K562 (cell line): Measurements from ENCODE around the gene CHN1. TPM values are rescaled to one million over a fixed set of nuclear protein-coding genes. Genes with fewer than 3 reads are reported as not detected.
A peak's percentile ranks its signal among the peaks of the same experiment; 100 is the strongest.

Experiments
- ATAC-seq: fragments of 200-7000 bp; cut with Tn5 transposase; 3 replicates; pipeline ENCODE4 v1.9.1; 2020; ENCODE audit warnings: moderate library complexity
- BruUV-seq: library from RNA; stranded (reverse); fragments of 400-500 nt; replicated peaks from 2 replicates; lab custom pipeline; 2021; lab: Mats Ljungman, UMichigan
- CTCF ChIA-PET: fragments of 300-600 bp; formaldehyde crosslinking; extraction: SDS; loops from one replicate; lab custom pipeline; 2021; ENCODE audit warnings: low intra/inter-chr PET ratio; lab: Yijun Ruan, JAX
- POLR2A ChIA-PET: fragments of 300-600, 350-650 bp; sonication (Branson Sonifier 250); formaldehyde crosslinking; extraction: SDS; loops from one replicate; lab custom pipeline; 2021; ENCODE audit warnings: antibody characterized with exemption, inconsistent platforms; lab: Yijun Ruan, JAX
- DNase-seq, 4 experiments: peaks; one replicate each; pipeline versions ENCODE4 v3.0.0 to v3.0.0-alpha.2; 2011 to 2018; ENCODE audit warnings: low spot score in 3 of 4, mixed read lengths in 3 of 4; ENCODE audit errors: extremely low read depth in 1 of 4
- FAIRE-seq: peaks from 2 replicates; lab custom pipeline; 2011; peaks lifted over from hg19 to GRCh38; lab: Jason Lieb, UNC
- H2AFZ ChIP-seq: 2 replicates; pipeline ENCODE4 v1.6.0; 2011; ENCODE audit warnings: low read depth, low read length, control low read depth, inconsistent platforms
- H3K27ac ChIP-seq: fragments of 200-600 bp; 3 replicates; pipeline ENCODE4 v1.8.0; 2011; ENCODE audit warnings: low read depth, mild to moderate bottlenecking, control low read depth, inconsistent platforms, low read length, moderate library complexity, mixed read lengths; ENCODE audit errors: extremely low read depth
- H3K27me3 ChIP-seq, 2 experiments: fragments of 300-600 bp in 1 of 2; 2 replicates in 1 of 2; 3 replicates in 1 of 2; pipeline versions ENCODE4 v1.6.0 to v1.8.0; 2011; ENCODE audit warnings: inconsistent platforms in 2 of 2, low read length in 2 of 2, mild to moderate bottlenecking in 1 of 2, mixed read lengths in 1 of 2, moderate library complexity in 1 of 2; ENCODE audit not compliant: control insufficient read depth in 2 of 2, insufficient read depth in 2 of 2
- H3K36me3 ChIP-seq: fragments of 300-600 bp; 3 replicates; pipeline ENCODE4 v1.8.0; 2011; ENCODE audit warnings: mild to moderate bottlenecking, low read length, inconsistent platforms; ENCODE audit not compliant: control insufficient read depth, insufficient read depth
- H3K4me1 ChIP-seq, 2 experiments: fragments of 200-600 bp in 1 of 2; replicated peaks in 1 of 2; 2 replicates in 1 of 2; 3 replicates in 1 of 2; pipeline versions ENCODE4 v1.5.1 to v1.8.0; 2011; ENCODE audit warnings: inconsistent platforms in 2 of 2, low read length in 2 of 2, mild to moderate bottlenecking in 1 of 2, mixed read lengths in 1 of 2, moderate library complexity in 1 of 2; ENCODE audit not compliant: control insufficient read depth in 2 of 2, insufficient read depth in 2 of 2
- H3K4me2 ChIP-seq: 2 replicates; pipeline ENCODE4 v1.6.1; 2011; ENCODE audit warnings: low read length, control low read depth, inconsistent platforms, mixed read lengths; ENCODE audit not compliant: insufficient read depth
- H3K4me3 ChIP-seq: fragments of 200-600 bp; sonication (generic), shearing (Covaris generic); 2 replicates; pipeline ENCODE4 v1.5.1; 2016; ENCODE audit warnings: control low read depth, inconsistent platforms
- H3K79me2 ChIP-seq: fragments of 200-600 bp; 3 replicates; pipeline ENCODE4 v1.8.0; 2011; ENCODE audit warnings: low read length, inconsistent platforms; ENCODE audit not compliant: control insufficient read depth, insufficient read depth
- H3K9ac ChIP-seq, 2 experiments: 2 replicates each; pipeline versions ENCODE4 v1.6.0 to v1.6.1; 2011; ENCODE audit warnings: low read depth in 2 of 2, low read length in 2 of 2, control low read depth in 1 of 2, inconsistent platforms in 1 of 2, mild to moderate bottlenecking in 1 of 2, mixed read lengths in 1 of 2; ENCODE audit not compliant: insufficient read depth in 1 of 2
- H3K9me1 ChIP-seq: one replicate; pipeline ENCODE4 v1.6.0; 2011; ENCODE audit warnings: inconsistent platforms, mild to moderate bottlenecking, low read length, moderate library complexity; ENCODE audit not compliant: control insufficient read depth, insufficient read depth
- H3K9me3 ChIP-seq: replicated peaks from 2 replicates; pipeline ENCODE4 v1.5.1; 2011; ENCODE audit warnings: low read depth, low read length, inconsistent platforms; ENCODE audit not compliant: control insufficient read depth, insufficient read depth
- H4K20me1 ChIP-seq: replicated peaks from 2 replicates; pipeline ENCODE4 v1.6.1; 2011; ENCODE audit warnings: low read length, inconsistent platforms, mixed read lengths; ENCODE audit not compliant: control insufficient read depth, insufficient read depth
- BRF2 ChIP-seq: IDR thresholded peaks from 3 replicates; pipeline ENCODE4 v1.6.1; 2011; ENCODE audit warnings: borderline replicate concordance, mild to moderate bottlenecking; ENCODE audit not compliant: insufficient read length, insufficient read depth
- EWSR1 ChIP-seq: fragments of 450-650 bp; IDR thresholded peaks from 2 replicates; pipeline ENCODE4 v1.6.1; 2018; ENCODE audit warnings: borderline replicate concordance, mild to moderate bottlenecking, low read depth, moderate library complexity; ENCODE audit not compliant: partially characterized antibody
- PBX2 ChIP-seq, 2 experiments: IDR thresholded peaks in 1 of 2; conservative IDR thresholded peaks in 1 of 2; 2 replicates each; pipeline ENCODE4 v1.6.1; 2016; ENCODE audit warnings: low read depth in 2 of 2, mild to moderate bottlenecking in 1 of 2, missing compliant biosample characterization in 1 of 2, missing genetic modification characterization in 1 of 2, moderate library complexity in 1 of 2
- SLC30A9 ChIP-seq: fragments of 250-450 bp; sonication (Bioruptor Pico); IDR thresholded peaks from 2 replicates; pipeline ENCODE4 v1.8.0; 2022; ENCODE audit warnings: mild to moderate bottlenecking, moderate library complexity
- in situ Hi-C: fragments of 300-500 bp; cut with MboI; formaldehyde crosslinking; loops from 4 replicates; pipeline ENCODE4 v1.15.0; 2018; ENCODE audit warnings: inconsistent platforms, mixed read lengths
- intact Hi-C: fragments of 100-400 bp; cut with micrococcal nuclease; formaldehyde crosslinking; loops from 2 replicates; pipeline ENCODE4 v1.14.2; 2022
- polyA plus RNA-seq, 8 experiments: library from polyadenylated mRNA; depleted of rRNA in 4 of 8; stranded (reverse) in 5 of 8; unstranded in 3 of 8; fragments of >200 nt; fragmentation: Nextera tagmentation in 2 of 8; fragmentation: Illumina TruSeq in 1 of 8; extraction: Ambion mirVana in 2 of 8; extraction: Trizol in 1 of 8; gene quantifications; 2 replicates each; pipeline versions ENCODE4 v1.2.1 to v1.2.3, GENCODE V29; 2011 to 2014; ENCODE audit warnings: inconsistent platforms in 1 of 8, missing spikeins in 1 of 8
- total RNA-seq, 7 experiments: library from RNA; depleted of rRNA in 6 of 7; stranded (reverse); fragments of >200 nt in 6 of 7; fragmentation: Illumina TruSeq in 2 of 7; extraction: Trizol in 2 of 7; gene quantifications; 2 replicates each; pipeline versions ENCODE4 v1.2.1 to v1.2.3, GENCODE V29; 2011 to 2021; ENCODE audit warnings: low replicate concordance in 1 of 7

Gene CHN1
- total and polyA plus RNA-seq, 9 of the 15 experiments (the other 6 are each of a cell fraction or from before 2014, with no cell fraction given): 0.17 to 2.0 (median 0.87) TPM

- Histone ChIP-seq H2AFZ (no peak overlapping the region), H3K9me3 (no peaks in the 10 kb centered on the region), H3K4me2 (no peak overlapping the region), H3K79me2 (no peaks in the 10 kb centered on the region), H3K4me3 (no peak overlapping the region), H3K4me1 (no peaks in the 10 kb centered on the region), H3K27me3 (no peaks in the 10 kb centered on the region), H3K9ac (no peak overlapping the region), H3K9me1 (no peaks in the 10 kb centered on the region), H3K27ac (no peak overlapping the region), H3K36me3 (no peaks in the 10 kb centered on the region), H4K20me1 (no peaks in the 10 kb centered on the region)
- in situ Hi-C loops (no loop called here), intact Hi-C loops (no loop called here)
- no TSS peak for BruUV-seq
- TF ChIP-seq PBX2 (CRISPR knock-in tag; IDR thresholded peaks at IDR 0.05; ENCODE audit: low read depth) (no peak), PBX2 (tag; conservative IDR thresholded peaks at IDR 0.05; ENCODE audit: low read depth) (0 out of 2 replicates have a peak, but pooled peaks have one; percentile 13), EWSR1 (no peak), BRF2 (no peak), SLC30A9 (CRISPR knock-in tag) (no peak)
- ChIA-PET CTCF (no interaction called here), POLR2A (interaction anchor here (0.7 kb wide), 1 partner anchor 495 kb away, joined by 3 read pairs; no protein-coding TSS in a partner anchor)
- FAIRE-seq: no peak
- no peak for ATAC-seq
- no peak for DNase-seq
Measured at GRCh38 chr2:174858745-174859144, 146.4 kb downstream of the CHN1 start.
